Neural cell (in vitro differentiated cells): ENCODE results near the gene FNDC3B. TPM values are rescaled to one million over a fixed set of nuclear protein-coding genes. Genes with fewer than 3 reads are reported as not detected.

Experiments used
- H2AFZ ChIP-seq: fragments of 200-600, 300-800 bp; sonication (generic), shearing (Covaris generic); 2 replicates; pipeline ENCODE4 v1.6.0; 2014; ENCODE audit warnings: low read depth, mild to moderate bottlenecking, antibody characterized with exemption, low read length, moderate library complexity
- H3F3A ChIP-seq: fragments of 200-600 bp; shearing (Covaris generic); 2 replicates; pipeline ENCODE4 v1.6.1; 2016; ENCODE audit warnings: mild to moderate bottlenecking, moderate library complexity, mixed read lengths, antibody characterized with exemption, low read length; ENCODE audit not compliant: insufficient read depth, poor library complexity, severe bottlenecking
- H3K27ac ChIP-seq: fragments of 200-600, 300-800 bp; sonication (generic), shearing (Covaris generic); 2 replicates; pipeline ENCODE4 v1.5.1; 2014; ENCODE audit warnings: mild to moderate bottlenecking, low read length, moderate library complexity
- H3K27me3 ChIP-seq: fragments of 300-800, 200-600 bp; sonication (generic), shearing (Covaris generic); 2 replicates; pipeline ENCODE4 v1.6.0; 2014; ENCODE audit warnings: mild to moderate bottlenecking, low read depth, low read length, moderate library complexity; ENCODE audit not compliant: insufficient read depth
- H3K36me3 ChIP-seq: fragments of 300-800, 200-600 bp; sonication (generic), shearing (Covaris generic); 2 replicates; pipeline ENCODE4 v1.5.1; 2014; ENCODE audit warnings: mild to moderate bottlenecking, antibody characterized with exemption, low read length, moderate library complexity; ENCODE audit not compliant: insufficient read depth
- H3K4me2 ChIP-seq: fragments of 300-800, 200-600 bp; sonication (generic), shearing (Covaris generic); 2 replicates; pipeline ENCODE4 v1.6.0; 2014; ENCODE audit warnings: mild to moderate bottlenecking, low read length
- H3K4me3 ChIP-seq: fragments of 300-800, 200-600 bp; sonication (generic), shearing (Covaris generic); 2 replicates; pipeline ENCODE4 v1.5.1; 2014; ENCODE audit warnings: mild to moderate bottlenecking, low read length, moderate library complexity
- H3K79me2 ChIP-seq: fragments of 200-600 bp; shearing (Covaris generic); replicated peaks from 2 replicates; pipeline ENCODE4 v1.6.0; 2014; ENCODE audit warnings: mild to moderate bottlenecking, low read length, moderate library complexity; ENCODE audit not compliant: insufficient read depth
- H3K9ac ChIP-seq: fragments of 300-800, 200-600 bp; sonication (generic), shearing (Covaris generic); 2 replicates; pipeline ENCODE4 v1.6.1; 2016; ENCODE audit warnings: mild to moderate bottlenecking, low read length, mixed read lengths
- H3K9me2 ChIP-seq: fragments of 200-600 bp; shearing (Covaris generic); 2 replicates; pipeline ENCODE4 v1.6.1; 2016; ENCODE audit warnings: mild to moderate bottlenecking, low read length, mixed read lengths; ENCODE audit not compliant: insufficient read depth
- H3K9me3 ChIP-seq: fragments of 200-600, 300-800 bp; sonication (generic), shearing (Covaris generic); 2 replicates; pipeline ENCODE4 v1.6.1; 2016; ENCODE audit warnings: mild to moderate bottlenecking, mixed run types, low read length, moderate library complexity, mixed read lengths
- H4K20me1 ChIP-seq: fragments of 200-600 bp; shearing (Covaris generic); 2 replicates; pipeline ENCODE4 v1.6.1; 2016; ENCODE audit warnings: mild to moderate bottlenecking, mixed run types; ENCODE audit not compliant: insufficient read depth
- EP300 ChIP-seq: fragments of 450-650 bp; conservative IDR thresholded peaks from 2 replicates; pipeline ENCODE4 v1.6.1; 2014; ENCODE audit warnings: antibody characterized with exemption, mild to moderate bottlenecking, moderate library complexity; ENCODE audit not compliant: poor library complexity, severe bottlenecking
- EZH2 ChIP-seq: fragments of 200-600, 300-800 bp; shearing (Covaris generic), sonication (generic); IDR thresholded peaks from 2 replicates; pipeline ENCODE4 v1.6.1; 2014; ENCODE audit warnings: antibody characterized with exemption, low read length, borderline replicate concordance, mild to moderate bottlenecking; ENCODE audit not compliant: insufficient read depth, poor library complexity, severe bottlenecking
- MXI1 ChIP-seq: fragments of 450-650 bp; conservative IDR thresholded peaks from 2 replicates; pipeline ENCODE4 v1.6.1; 2014; ENCODE audit warnings: antibody characterized with exemption, mild to moderate bottlenecking; ENCODE audit not compliant: poor library complexity, severe bottlenecking
- POLR2AphosphoS5 ChIP-seq: IDR thresholded peaks from 2 replicates; pipeline ENCODE4 v1.6.1; 2012
- RAD21 ChIP-seq: fragments of 450-650 bp; conservative IDR thresholded peaks from 2 replicates; pipeline ENCODE4 v1.6.1; 2014; ENCODE audit warnings: antibody characterized with exemption, mild to moderate bottlenecking, moderate library complexity
- SMC3 ChIP-seq: fragments of 450-650 bp; conservative IDR thresholded peaks from 2 replicates; pipeline ENCODE4 v1.6.1; 2014; ENCODE audit warnings: antibody characterized with exemption, mild to moderate bottlenecking, moderate library complexity; ENCODE audit not compliant: poor library complexity
- TAF1 ChIP-seq: IDR thresholded peaks from 2 replicates; pipeline ENCODE4 v1.6.1; 2012; ENCODE audit warnings: low read depth
- polyA plus RNA-seq: library from polyadenylated mRNA; depleted of rRNA; stranded (reverse); fragments of >200 nt; gene quantifications from 2 replicates; pipeline ENCODE4 v1.2.3, GENCODE V29; 2014
- TF ChIP-seq, protein P1 (sequence below): IDR thresholded peaks from 2 replicates; pipeline ENCODE4 v1.6.1; 2012; ENCODE audit warnings: borderline replicate concordance
- TF ChIP-seq, protein P2 (sequence below): fragments of 450-650 bp; IDR thresholded peaks from 2 replicates; pipeline ENCODE4 v1.5.1; 2014; ENCODE audit warnings: antibody characterized with exemption, mild to moderate bottlenecking, moderate library complexity; ENCODE audit not compliant: poor library complexity, severe bottlenecking

The FNDC3B gene
- polyA plus RNA-seq, 1 donor from 2014 or later, result 4.9 TPM

DNA sequence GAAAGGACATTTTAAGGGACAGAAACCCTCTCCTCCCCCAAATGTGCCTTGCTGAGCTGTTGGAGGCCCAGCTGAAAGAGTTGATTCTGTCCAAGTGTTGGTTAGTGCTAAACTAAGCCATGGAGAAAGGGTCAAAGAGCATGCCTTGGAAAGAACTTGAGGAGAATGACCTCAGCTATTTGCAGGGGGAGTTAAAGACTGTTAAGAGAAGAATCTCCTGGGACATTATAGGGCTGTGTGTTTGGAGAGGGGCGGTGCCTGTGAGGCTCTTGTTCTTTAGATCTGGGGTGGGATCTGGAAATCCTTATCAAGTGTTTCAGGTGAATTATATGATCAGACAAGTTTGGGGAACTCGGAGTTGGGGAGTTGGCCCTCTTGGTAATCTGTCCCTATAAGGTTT lies 13.0 kb downstream of the FNDC3B start:
- no peak overlapping the region for H3K27ac ChIP-seq
- no peaks in the 10 kb centered on the region for H4K20me1 ChIP-seq
- H3K4me3 ChIP-seq, result no peak overlapping the region
- H3K9ac ChIP-seq, result no peak overlapping the region
- H3K9me3 ChIP-seq, result no peaks in the 10 kb centered on the region
- no peaks in the 10 kb centered on the region for H3K9me2 ChIP-seq
- no peaks in the 10 kb centered on the region for H3K27me3 ChIP-seq
- no peak overlapping the region for H2AFZ ChIP-seq
- TF ChIP-seq EP300 (no peak), POLR2AphosphoS5 (no peak), EZH2 (no peak), SMC3 (no peak), RAD21 (no peak), MXI1 (no peak), TAF1 (no peak)
- TF ChIP-seq, protein P1, sequence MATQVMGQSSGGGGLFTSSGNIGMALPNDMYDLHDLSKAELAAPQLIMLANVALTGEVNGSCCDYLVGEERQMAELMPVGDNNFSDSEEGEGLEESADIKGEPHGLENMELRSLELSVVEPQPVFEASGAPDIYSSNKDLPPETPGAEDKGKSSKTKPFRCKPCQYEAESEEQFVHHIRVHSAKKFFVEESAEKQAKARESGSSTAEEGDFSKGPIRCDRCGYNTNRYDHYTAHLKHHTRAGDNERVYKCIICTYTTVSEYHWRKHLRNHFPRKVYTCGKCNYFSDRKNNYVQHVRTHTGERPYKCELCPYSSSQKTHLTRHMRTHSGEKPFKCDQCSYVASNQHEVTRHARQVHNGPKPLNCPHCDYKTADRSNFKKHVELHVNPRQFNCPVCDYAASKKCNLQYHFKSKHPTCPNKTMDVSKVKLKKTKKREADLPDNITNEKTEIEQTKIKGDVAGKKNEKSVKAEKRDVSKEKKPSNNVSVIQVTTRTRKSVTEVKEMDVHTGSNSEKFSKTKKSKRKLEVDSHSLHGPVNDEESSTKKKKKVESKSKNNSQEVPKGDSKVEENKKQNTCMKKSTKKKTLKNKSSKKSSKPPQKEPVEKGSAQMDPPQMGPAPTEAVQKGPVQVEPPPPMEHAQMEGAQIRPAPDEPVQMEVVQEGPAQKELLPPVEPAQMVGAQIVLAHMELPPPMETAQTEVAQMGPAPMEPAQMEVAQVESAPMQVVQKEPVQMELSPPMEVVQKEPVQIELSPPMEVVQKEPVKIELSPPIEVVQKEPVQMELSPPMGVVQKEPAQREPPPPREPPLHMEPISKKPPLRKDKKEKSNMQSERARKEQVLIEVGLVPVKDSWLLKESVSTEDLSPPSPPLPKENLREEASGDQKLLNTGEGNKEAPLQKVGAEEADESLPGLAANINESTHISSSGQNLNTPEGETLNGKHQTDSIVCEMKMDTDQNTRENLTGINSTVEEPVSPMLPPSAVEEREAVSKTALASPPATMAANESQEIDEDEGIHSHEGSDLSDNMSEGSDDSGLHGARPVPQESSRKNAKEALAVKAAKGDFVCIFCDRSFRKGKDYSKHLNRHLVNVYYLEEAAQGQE, result no peak
- TF ChIP-seq, protein P2, sequence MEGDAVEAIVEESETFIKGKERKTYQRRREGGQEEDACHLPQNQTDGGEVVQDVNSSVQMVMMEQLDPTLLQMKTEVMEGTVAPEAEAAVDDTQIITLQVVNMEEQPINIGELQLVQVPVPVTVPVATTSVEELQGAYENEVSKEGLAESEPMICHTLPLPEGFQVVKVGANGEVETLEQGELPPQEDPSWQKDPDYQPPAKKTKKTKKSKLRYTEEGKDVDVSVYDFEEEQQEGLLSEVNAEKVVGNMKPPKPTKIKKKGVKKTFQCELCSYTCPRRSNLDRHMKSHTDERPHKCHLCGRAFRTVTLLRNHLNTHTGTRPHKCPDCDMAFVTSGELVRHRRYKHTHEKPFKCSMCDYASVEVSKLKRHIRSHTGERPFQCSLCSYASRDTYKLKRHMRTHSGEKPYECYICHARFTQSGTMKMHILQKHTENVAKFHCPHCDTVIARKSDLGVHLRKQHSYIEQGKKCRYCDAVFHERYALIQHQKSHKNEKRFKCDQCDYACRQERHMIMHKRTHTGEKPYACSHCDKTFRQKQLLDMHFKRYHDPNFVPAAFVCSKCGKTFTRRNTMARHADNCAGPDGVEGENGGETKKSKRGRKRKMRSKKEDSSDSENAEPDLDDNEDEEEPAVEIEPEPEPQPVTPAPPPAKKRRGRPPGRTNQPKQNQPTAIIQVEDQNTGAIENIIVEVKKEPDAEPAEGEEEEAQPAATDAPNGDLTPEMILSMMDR, result no peak
- peaks cover 23% of the 10 kb centered on the region for H3K79me2 ChIP-seq
- H3F3A ChIP-seq, result no peaks in the 10 kb centered on the region
- no peaks in the 10 kb centered on the region for H3K36me3 ChIP-seq
- no peak overlapping the region for H3K4me2 ChIP-seq

DNA sequence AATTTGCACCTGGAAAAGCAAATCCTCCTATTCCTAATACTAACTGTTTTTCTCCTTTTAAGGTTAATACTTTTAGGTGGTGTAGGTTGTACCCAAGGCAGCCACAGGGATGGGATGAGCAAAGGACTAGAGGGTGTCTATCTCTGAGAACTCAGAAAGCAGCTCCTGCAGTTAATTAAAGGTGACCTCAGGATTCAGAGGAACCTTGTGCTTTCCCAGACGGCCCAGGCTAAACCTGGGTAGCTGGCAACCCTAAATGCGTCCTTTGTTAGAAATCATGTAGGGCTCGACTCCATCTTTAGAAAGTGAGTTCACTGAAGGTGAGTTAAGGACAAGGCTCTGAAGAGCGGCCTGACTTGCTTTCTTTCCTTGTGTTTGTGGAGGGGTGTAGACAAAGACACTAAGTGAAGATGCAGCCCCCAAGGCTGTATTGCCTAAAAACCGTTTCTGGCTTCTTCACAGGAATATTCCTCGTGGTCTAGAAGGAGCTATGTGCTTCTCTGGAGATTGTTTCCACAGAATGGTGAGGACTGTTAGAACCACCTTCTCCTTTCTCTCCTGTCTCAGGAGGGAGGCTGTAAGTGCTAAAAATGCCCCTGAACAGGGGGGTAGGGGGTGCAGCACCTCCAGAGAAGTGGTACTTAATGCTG lies 14.9 kb downstream of the FNDC3B start:
- Histone ChIP-seq H2AFZ (no peak overlapping the region), H3K9me2 (no peaks in the 10 kb centered on the region), H3K27me3 (no peaks in the 10 kb centered on the region), H3F3A (no peaks in the 10 kb centered on the region), H3K9ac (no peak overlapping the region), H3K36me3 (no peaks in the 10 kb centered on the region), H3K27ac (no peak overlapping the region), H3K4me3 (no peak overlapping the region), H3K79me2 (peaks cover 20% of the 10 kb centered on the region), H3K4me2 (no peak overlapping the region), H4K20me1 (no peaks in the 10 kb centered on the region), H3K9me3 (no peaks in the 10 kb centered on the region)
- no peak for TF ChIP-seq EP300
- no peak for TF ChIP-seq POLR2AphosphoS5
- TF ChIP-seq MXI1, result no peak
- TF ChIP-seq, protein P1, result no peak
- TF ChIP-seq RAD21, result no peak
- TF ChIP-seq EZH2, result no peak
- TF ChIP-seq SMC3, result no peak
- TF ChIP-seq, protein P2, result no peak
- no peak for TF ChIP-seq TAF1
